ENCODE results near the gene MR1.

MR1 gene

GRCh38 chr1:181108304-181108867, 74.6 kb downstream of the MR1 start:
- no peak for DNase-seq (ENCODE audit: low read depth)

GRCh38 chr1:181110013-181110412, 76.2 kb downstream of the MR1 start:
- DNase-seq (ENCODE audit: low read depth), result no peak
